Measurements from ENCODE around the gene SRA1. TPM values are rescaled to one million over a fixed set of nuclear protein-coding genes. Genes with fewer than 3 reads are reported as not detected.

The SRA1 gene
- total and polyA plus RNA-seq, 2 of the 8 experiments (the other 6 are each of a cell fraction or from before 2014, with no cell fraction given) = 27.4 to 39.4 TPM

DNA sequence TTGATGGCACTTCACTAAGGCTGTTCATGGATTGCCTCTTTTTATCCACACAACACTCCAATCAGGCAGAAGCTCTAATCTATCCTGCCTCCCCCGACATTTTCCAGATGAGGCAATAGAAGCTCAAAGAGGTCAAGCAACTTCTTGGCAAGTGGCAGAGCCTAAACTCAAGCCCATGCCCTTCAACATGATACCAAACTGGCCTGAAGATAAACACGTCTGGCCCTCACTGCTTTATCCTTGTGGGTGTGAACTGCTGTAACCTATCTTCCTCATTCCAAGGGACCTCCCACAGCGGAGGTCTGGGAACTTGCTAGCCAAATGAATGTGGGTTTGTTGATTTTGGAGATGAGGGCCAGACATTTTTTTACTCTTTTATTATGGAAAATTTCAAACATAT lies 16.9 kb upstream of the SRA1 start (continued):
- TF ChIP-seq, protein P1, sequence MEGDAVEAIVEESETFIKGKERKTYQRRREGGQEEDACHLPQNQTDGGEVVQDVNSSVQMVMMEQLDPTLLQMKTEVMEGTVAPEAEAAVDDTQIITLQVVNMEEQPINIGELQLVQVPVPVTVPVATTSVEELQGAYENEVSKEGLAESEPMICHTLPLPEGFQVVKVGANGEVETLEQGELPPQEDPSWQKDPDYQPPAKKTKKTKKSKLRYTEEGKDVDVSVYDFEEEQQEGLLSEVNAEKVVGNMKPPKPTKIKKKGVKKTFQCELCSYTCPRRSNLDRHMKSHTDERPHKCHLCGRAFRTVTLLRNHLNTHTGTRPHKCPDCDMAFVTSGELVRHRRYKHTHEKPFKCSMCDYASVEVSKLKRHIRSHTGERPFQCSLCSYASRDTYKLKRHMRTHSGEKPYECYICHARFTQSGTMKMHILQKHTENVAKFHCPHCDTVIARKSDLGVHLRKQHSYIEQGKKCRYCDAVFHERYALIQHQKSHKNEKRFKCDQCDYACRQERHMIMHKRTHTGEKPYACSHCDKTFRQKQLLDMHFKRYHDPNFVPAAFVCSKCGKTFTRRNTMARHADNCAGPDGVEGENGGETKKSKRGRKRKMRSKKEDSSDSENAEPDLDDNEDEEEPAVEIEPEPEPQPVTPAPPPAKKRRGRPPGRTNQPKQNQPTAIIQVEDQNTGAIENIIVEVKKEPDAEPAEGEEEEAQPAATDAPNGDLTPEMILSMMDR (IDR thresholded peaks at IDR 0.05; ENCODE audit: control extremely low read depth in 1 of 3, insufficient read depth in 1 of 3, low read depth in 1 of 3, low read length in 3 of 3) = no peak

Data from H1 (cell line).